DOHH2 (cell line): ENCODE results near the gene L3MBTL3.

Source experiments
- H3F3A ChIP-seq: fragments of 200-600 bp; sonication (generic), shearing (Covaris generic); 2 replicates; pipeline ENCODE4 v1.6.0; 2016; ENCODE audit warnings: antibody characterized with exemption, mild to moderate bottlenecking; ENCODE audit not compliant: control insufficient read depth, insufficient read depth
- H3K27ac ChIP-seq: fragments of 200-600 bp; sonication (generic); 2 replicates; pipeline ENCODE4 v1.5.1; 2014; ENCODE audit warnings: low read depth, mild to moderate bottlenecking, low read length, moderate library complexity
- H3K27me3 ChIP-seq: fragments of 200-600 bp; sonication (generic); 2 replicates; pipeline ENCODE4 v1.6.1; 2014; ENCODE audit warnings: mild to moderate bottlenecking, low read length, mixed read lengths; ENCODE audit not compliant: control insufficient read depth
- H3K36me3 ChIP-seq: fragments of 200-600 bp; sonication (generic); 2 replicates; pipeline ENCODE4 v1.6.1; 2014; ENCODE audit warnings: mild to moderate bottlenecking, low read length, moderate library complexity, mixed read lengths; ENCODE audit not compliant: control insufficient read depth
- H3K4me1 ChIP-seq: fragments of 200-600 bp; sonication (generic); 2 replicates; pipeline ENCODE4 v1.6.1; 2014; ENCODE audit warnings: mild to moderate bottlenecking, low read length, mixed read lengths; ENCODE audit not compliant: control insufficient read depth
- H3K4me2 ChIP-seq: fragments of 200-600 bp; sonication (generic); 2 replicates; pipeline ENCODE4 v1.6.0; 2014; ENCODE audit warnings: mild to moderate bottlenecking, low read length, moderate library complexity
- H3K4me3 ChIP-seq: fragments of 200-600 bp; sonication (generic); 2 replicates; pipeline ENCODE4 v1.5.1; 2014; ENCODE audit warnings: mild to moderate bottlenecking, low read length, mixed read lengths
- H3K79me2 ChIP-seq: fragments of 200-600 bp; sonication (generic); 2 replicates; pipeline ENCODE4 v1.6.1; 2014; ENCODE audit warnings: mild to moderate bottlenecking, low read length, mixed read lengths; ENCODE audit not compliant: control insufficient read depth
- H3K9me2 ChIP-seq: fragments of 200-600 bp; sonication (generic); replicated peaks from 2 replicates; pipeline ENCODE4 v1.6.1; 2014; ENCODE audit warnings: mild to moderate bottlenecking, low read length, mixed read lengths; ENCODE audit not compliant: control insufficient read depth
- H3K9me3 ChIP-seq: fragments of 200-600 bp; sonication (generic); 2 replicates; pipeline ENCODE4 v1.6.1; 2014; ENCODE audit warnings: antibody characterized with exemption, low read length, mixed read lengths; ENCODE audit not compliant: control insufficient read depth, insufficient read depth
- H4K20me1 ChIP-seq: fragments of 200-600 bp; sonication (generic); 2 replicates; pipeline ENCODE4 v1.6.0; 2014; ENCODE audit warnings: low read depth, mild to moderate bottlenecking, antibody characterized with exemption, low read length, moderate library complexity; ENCODE audit not compliant: control insufficient read depth, insufficient read depth
- CTCF ChIP-seq: fragments of 200-600 bp; sonication (generic); IDR thresholded peaks from one replicate; pipeline ENCODE4 v1.5.1; 2014; ENCODE audit warnings: antibody characterized with exemption, mild to moderate bottlenecking, low read depth, low read length; ENCODE audit not compliant: poor library complexity, severe bottlenecking
- EZH2phosphoT487 ChIP-seq: fragments of 200-600 bp; sonication (generic); IDR thresholded peaks from 2 replicates; pipeline ENCODE4 v1.6.1; 2017; ENCODE audit warnings: borderline replicate concordance, mild to moderate bottlenecking, antibody characterized with exemption, low read length, moderate library complexity, mixed read lengths

Gene L3MBTL3

GRCh38 chr6:130070326-130070725, 51.9 kb downstream of the L3MBTL3 start:
- no peak overlapping the region for H3K27ac ChIP-seq
- H3K27me3 ChIP-seq = no peaks in the 10 kb centered on the region
- H3K79me2 ChIP-seq = no peaks in the 10 kb centered on the region
- no peak overlapping the region for H3K4me2 ChIP-seq
- TF ChIP-seq EZH2phosphoT487 (no peak), CTCF (no peak)
- no peaks in the 10 kb centered on the region for H3K9me3 ChIP-seq
- H3K9me2 ChIP-seq = no peaks in the 10 kb centered on the region
- H3K4me1 ChIP-seq = no peaks in the 10 kb centered on the region
- no peaks in the 10 kb centered on the region for H4K20me1 ChIP-seq
- H3K4me3 ChIP-seq = no peak overlapping the region
- H3K36me3 ChIP-seq = 0 out of 2 replicates have a peak, but pooled peaks cover 2% of the 10 kb centered on the region
- H3F3A ChIP-seq = no peaks in the 10 kb centered on the region

GRCh38 chr6:130070792-130071191, 52.4 kb downstream of the L3MBTL3 start:
- no peak for TF ChIP-seq CTCF
- TF ChIP-seq EZH2phosphoT487 = no peak
- no peaks in the 10 kb centered on the region for H3K4me1 ChIP-seq
- no peaks in the 10 kb centered on the region for H3K79me2 ChIP-seq
- H3K27me3 ChIP-seq = no peaks in the 10 kb centered on the region
- 0 out of 2 replicates have a peak, but pooled peaks cover 2% of the 10 kb centered on the region for H3K36me3 ChIP-seq
- no peak overlapping the region for H3K4me2 ChIP-seq
- H3K9me3 ChIP-seq = no peaks in the 10 kb centered on the region
- H4K20me1 ChIP-seq = no peaks in the 10 kb centered on the region
- H3K27ac ChIP-seq = no peak overlapping the region
- H3K9me2 ChIP-seq = no peaks in the 10 kb centered on the region
- H3K4me3 ChIP-seq = no peak overlapping the region
- no peaks in the 10 kb centered on the region for H3F3A ChIP-seq

- TF ChIP-seq CTCF (no peak), EZH2phosphoT487 (no peak)
- Histone ChIP-seq H3K27me3 (no peaks in the 10 kb centered on the region), H3K4me1 (no peaks in the 10 kb centered on the region), H3K27ac (no peak overlapping the region), H3K9me2 (no peaks in the 10 kb centered on the region), H4K20me1 (no peaks in the 10 kb centered on the region), H3K36me3 (no peaks in the 10 kb centered on the region; the same call in 1 of the 2 replicates), H3K79me2 (no peaks in the 10 kb centered on the region), H3K4me3 (no peak overlapping the region), H3F3A (no peaks in the 10 kb centered on the region), H3K9me3 (no peaks in the 10 kb centered on the region), H3K4me2 (no peak overlapping the region)
These were observed 57.6 kb downstream of the L3MBTL3 start for GRCh38 chr6:130075879-130076460.
